Right lung (tissue), 5 donors: ENCODE results near the gene DCLK2. TPM values are rescaled to one million over a fixed set of nuclear protein-coding genes. Genes with fewer than 3 reads are reported as not detected.

Experiments
- DNase-seq, 2 donors: peaks; one replicate each; pipeline ENCODE4 v3.0.0-alpha.2; 2013
- polyA plus RNA-seq, 5 donors: library from polyadenylated mRNA; unstranded; fragments of 120-200 nt; gene quantifications; one replicate each; pipeline versions ENCODE4 v1.2.1 to v1.2.3, GENCODE V29; 2013; ENCODE audit warnings: inconsistent platforms in 1 of 5, low replicate concordance in 1 of 5; ENCODE audit not compliant: insufficient read length in 5 of 5, insufficient read depth in 1 of 5

DCLK2 gene
- polyA plus RNA-seq, 5 donors = 9.6 to 11.9 (median 11.0) TPM

DNA sequence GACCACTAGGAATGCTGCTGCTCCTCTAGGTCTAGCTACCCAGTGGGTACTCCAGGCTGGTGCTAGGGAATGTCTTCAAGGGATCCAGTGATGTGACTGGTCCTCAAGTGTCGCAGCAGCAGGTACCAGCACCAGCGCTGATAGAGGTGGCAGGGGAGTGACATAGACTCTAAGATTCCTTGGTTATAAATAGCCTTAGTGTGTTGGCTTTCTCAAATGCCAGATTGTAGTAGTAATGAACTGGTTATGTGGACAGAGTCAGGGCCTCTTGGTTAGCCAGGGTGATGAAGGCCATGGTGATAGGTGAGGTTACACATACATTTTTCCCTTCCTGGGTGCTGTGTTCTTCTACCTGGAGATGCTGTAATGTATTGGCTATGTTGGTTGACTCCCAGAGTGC lies 38.3 kb downstream of the DCLK2 start:
- no peak for DNase-seq

DNA sequence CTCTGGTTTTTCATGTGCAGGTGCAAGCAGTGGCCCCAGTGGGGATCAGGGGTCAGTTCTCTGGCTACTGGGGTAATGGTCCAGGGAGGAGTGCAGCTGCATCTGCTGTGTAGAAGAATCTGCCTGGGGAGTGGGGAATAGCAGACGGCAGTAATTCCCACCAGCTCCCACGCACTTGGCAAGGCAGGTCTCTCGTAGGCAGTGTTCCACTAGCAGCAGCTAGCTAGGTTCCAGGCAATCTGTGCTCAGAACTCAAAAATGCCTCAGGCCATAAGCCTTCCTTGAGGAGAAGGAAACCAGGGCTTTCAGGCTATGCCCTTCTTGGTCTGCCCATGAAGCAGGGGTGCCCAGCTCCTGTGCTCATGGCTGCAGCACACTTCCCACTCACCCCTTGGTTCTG lies 38.8 kb downstream of the DCLK2 start:
- no peak for DNase-seq

DNA sequence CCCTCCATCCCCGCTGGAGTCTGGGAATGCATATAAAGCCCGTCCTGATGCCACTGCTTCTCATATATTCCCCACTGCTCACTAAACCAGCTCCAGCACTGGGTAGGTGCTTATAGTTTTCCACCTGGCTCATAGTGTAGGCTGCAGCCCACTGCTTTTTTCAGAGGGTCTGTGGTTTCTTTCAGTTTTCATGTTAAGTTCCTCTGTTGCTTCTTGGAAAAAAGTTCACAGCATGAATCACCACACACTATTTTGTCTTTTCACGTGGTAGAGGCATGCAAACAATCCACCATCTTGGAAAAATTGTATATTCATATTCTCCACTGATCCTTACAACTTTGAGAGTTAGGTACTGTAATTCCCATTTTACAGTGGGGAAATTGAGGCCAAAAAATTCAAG lies 39.4 kb downstream of the DCLK2 start:
- no peak for DNase-seq

DNA sequence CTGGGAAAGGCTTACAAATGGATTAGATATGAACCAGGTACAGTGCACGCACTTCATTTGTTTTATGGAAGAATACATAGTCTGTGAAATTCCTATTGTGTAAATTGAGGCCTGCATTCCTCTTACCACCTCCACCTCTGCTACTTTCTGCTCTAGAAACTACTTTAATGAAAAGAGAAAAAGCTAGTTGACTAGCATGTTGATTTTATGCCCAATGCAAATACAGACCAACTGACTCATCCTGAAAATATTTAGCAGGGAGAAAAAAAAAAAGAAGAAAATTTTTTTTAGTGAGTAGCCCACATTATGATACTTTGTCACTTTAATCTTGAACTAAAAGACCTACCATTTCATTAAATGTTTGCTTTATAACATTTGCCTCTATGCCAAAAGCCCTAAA lies 41.2 kb downstream of the DCLK2 start:
- no peak for DNase-seq

DNA sequence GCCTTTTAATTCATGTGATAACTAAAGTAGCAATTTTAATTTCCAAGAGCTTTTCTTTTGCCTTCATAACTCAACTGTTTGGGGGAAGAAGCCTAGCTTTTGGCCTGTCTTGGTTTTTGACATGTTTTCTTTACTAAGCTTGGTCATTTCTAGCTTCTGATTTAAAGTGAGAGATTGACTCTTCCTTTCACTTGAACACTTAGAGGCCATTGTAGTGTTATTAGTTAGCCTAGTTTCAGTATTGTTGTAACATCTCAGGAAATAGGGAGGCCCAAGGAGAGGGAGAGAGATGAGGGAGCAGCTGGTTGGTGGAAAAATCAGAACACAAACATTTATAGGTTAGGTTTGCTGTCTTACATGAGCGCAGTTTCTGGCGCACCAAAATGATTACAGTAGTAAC lies 44.8 kb downstream of the DCLK2 start:
- DNase-seq = no peak

DNA sequence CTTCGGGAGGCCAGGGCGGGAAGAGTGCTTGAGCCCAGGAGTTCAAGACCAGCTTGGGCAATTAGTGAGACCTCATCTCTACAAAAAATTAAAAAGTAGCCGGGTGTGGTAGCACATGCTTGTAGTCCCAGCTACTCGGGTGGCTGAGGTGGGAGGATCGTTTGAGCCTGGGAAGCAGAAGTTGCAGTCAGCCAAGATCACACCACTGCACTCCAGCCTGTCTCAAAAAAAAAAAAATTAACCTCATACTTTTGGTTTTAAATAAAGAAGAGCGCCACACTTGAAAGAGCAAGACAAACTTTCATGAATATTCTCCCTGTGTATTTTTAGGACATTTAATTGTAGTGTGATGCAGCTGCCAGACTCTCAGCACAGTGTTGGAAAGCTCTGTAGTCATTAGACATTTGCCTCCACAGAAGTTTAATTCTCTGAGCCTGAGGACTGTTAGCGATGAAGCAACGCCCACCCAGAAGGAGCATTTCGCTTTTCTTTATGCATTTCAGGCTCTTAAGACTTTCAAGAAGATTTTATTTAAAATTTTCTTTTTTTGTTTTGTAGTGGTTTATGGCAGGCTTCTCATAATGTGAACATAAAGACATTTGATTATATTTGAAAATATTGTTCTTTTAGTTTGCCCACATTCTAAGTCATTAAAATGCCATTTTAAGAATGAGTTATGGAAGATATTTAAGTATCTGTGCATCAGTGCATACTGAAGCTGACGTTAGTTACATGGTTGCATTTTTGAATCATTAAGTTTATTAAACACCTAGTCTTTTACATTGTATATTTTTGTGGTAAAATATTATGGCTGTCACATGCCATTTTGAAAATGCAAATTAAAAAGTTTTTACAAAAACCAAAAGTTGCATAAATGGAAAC lies 45.8 kb downstream of the DCLK2 start:
- DNase-seq = no peak

DNA sequence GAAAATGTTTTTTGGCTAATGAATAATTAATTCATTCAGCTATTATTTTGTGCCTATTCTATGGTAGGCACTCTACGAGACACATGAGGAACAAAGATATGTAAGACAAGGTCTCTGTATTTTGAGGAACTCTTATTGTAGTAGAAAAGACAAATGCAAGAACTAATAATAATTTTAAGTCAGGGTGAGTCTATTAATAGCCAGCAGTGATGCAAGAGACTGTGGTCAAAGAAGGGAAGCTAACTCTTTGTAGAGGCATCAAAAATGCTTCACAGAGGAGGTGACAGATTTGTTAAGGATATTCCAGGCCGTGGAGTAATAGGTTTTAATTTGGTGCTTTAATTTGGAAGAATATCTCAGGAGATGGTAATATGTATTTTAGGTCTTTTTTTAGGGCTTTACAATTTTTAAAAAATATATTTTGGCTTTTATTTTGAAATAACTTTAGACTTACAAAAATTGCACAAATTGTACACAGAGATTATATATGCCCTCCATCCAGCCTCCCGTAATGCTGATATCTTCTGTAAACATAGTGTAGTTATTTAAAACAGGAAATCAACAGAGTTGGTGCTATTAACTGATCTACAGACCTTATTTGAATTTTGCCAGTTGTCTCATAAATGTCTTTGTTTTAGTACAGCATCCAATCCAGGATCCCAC lies 48.1 kb downstream of the DCLK2 start:
- DNase-seq = no peak

DNA sequence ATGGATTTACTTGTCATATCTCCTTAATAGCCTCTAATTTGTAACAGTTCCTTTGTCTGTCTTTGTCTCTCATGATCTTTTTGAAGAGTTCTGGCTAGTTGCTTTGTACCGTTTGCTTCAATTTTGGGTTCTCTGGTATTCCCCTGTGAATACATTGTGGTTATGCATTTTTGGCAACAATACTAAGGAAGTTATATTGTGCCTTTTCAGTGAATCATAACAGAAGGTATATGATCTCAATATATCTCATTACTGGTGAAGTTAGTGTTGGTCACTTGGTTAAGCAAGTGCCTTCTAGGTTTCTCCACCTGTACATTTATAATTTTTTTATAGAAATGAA lies 48.6 kb downstream of the DCLK2 start:
- DNase-seq = no peak

DNA sequence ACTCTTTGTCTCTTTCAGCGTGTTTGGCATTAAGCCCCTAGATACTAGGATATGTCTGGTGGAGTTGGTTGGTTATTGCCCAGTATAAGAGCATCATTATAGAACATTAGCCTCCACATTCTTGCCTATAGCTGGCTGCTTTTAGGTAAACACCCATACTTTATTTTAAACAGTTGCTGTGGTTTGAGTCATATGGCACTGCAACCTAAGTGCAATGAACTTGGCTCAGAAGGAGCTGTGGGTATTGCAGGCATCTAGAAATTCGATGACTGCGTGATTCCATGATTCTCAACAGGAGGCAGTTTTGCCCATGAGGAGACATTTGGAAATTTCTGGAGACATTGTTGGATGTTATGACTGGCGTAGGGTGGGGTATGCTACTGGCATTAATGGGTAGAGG lies 49.5 kb downstream of the DCLK2 start:
- no peak for DNase-seq

DNA sequence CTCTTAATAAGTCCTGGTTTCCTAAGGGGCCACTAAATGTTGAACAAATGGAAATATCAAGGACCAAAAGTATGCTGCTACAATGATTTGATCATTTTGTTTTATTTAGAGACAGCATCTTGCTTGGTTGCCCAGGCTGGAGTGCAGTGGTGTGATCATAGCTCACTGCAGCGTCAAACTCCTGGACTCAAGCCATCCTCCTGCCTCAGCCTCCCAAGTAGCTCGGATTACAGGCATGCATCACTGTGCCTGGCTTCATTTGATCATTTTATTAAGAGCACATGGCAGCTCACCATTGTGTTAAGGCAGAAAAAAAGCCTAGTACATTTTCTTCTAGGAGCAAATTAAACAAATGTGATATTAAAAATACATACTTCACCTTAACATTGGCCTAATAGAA lies 52.7 kb downstream of the DCLK2 start:
- DNase-seq = no peak

DNA sequence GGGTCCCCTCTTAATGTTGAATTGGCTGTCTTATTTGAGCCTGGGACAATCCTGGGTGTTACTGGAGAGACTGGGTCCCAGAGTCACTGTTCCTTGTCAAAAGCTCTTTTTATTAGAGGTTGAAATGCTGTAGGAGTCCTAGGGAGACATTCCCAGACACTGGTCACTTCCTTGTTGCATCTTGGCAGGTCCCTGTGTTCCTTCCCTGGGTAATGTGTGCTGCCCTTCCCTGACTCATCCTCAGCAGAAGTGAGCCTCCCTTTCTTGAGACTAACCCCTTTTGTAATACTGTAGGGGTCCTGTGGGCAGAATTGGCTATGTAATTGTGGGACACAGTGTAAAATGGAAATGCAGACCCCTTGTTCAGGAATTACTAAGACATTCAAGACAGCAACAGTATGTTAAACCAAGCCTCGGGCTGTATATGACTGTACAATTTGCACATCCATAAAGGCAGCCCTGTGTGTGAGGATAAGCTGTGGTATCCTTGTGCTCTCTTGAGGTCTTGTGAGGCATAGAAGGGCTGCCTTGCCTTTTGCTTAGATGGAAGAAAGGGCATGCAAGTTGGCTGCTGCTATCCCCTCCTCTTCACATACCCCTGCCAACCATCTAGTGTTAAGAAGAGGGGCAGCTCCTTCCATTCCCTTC lies 53.5 kb downstream of the DCLK2 start:
- no peak for DNase-seq

DNA sequence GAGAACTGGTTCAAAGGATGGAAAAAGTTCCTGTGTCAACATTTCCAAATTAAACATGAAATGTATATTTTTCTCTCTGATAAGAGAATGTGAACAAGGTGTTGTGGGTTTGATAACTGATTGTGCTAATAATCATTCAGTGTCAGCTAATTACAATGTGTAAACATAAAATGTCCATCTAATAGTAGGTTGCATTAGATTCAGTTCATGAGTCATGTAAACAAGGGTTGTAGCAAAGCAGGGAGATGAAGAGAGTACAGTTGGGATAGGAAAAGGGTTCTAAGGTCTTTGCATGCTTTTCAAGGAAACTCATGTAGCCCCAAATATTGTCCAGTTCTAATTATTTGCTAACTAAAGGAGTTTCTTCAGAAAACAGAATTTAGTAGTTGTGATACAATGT lies 55.4 kb downstream of the DCLK2 start:
- DNase-seq = no peak

DNA sequence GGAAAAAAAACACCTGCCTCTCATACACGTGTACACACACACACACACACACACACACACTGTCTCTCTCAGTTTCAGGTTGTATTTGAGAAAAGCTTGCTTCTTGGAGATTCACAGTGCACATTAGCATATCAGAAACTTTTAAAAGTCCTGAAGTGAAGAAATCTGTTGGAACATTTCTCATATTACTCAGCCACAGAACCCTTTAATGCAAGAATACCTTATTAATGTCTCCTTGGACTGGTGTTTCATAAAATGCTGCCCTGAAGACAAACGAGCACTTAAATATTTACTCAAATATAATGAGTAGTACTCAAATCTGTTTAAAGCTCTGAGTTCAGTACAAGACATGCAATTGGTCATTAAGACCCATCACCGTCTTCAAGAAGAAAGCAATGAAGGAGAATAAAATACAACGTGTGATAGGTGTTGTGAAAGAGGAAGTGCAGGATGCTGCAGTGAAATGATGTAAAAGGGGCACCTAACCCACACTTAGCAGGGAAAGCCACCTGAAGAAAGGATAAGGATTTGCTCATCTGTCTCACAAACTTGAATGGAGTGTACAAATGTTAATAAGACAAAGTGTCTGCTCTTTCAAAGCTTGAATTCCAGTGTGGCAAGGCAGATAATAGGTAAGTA lies 57.0 kb downstream of the DCLK2 start:
- no peak for DNase-seq

DNA sequence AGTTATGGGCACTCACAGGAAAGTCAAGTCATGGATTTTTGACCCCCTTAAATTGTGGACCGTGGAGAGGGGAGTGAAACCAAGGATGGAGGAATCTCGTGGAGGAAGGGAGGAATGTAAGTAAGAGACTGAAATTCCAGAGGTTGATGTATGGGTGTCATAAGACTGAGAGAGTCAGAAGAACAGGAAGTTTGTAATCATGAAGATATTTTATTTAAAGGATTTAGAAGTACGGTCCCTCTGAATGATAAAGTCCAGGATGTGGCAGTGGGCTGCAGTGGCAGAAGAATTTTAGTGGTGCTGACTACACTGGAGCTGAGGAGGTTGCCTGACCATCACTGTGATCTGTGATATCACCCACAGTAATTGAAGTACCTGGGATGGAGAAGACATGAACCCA lies 57.8 kb downstream of the DCLK2 start:
- DNase-seq = no peak

DNA sequence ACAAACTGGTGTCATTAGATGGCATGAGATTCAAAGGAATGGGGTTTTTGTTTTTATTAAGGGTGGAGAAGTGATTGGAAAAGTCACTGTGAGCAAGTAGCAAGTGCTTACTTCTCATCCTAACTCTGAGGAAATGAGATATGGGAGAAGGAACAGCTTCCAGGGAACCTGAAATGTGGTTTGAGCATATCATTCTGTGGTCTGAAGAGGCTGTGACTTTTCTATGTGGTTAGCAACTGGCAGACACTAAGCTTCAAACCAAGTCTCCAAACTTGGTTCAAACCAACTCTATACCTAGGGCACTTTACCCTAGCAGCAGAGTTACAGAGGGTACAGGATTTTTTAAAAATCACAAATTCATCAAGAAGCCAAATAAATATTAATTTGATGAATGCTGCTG lies 58.2 kb downstream of the DCLK2 start:
- DNase-seq = no peak

DNA sequence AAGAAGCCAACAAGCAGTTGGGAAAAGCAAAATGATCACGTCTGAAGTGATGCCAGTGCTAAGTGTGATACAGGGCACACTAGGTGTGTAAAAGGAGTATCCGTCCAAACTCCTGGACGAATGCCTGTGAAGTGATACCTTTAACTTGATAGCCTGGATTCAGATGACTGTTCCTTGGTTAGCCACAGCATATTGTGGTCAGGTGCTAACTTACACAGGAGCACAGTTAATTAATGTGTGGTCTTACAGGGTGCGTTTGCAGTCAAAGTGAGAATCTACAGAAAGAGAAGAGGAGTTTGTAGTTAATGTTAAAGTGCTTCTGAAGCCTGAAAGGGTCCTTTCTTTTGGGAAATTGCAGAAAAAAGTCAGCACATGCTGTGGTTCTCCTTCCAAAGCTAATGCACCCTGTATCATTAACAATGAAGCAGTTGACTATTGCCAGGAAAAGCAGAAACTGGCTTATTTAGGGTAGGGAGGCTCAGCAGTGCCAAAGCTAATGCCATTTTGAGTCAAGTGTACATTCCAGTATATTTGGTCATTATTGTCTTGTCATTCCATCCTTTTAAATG lies 61.1 kb downstream of the DCLK2 start:
- DNase-seq = no peak

DNA sequence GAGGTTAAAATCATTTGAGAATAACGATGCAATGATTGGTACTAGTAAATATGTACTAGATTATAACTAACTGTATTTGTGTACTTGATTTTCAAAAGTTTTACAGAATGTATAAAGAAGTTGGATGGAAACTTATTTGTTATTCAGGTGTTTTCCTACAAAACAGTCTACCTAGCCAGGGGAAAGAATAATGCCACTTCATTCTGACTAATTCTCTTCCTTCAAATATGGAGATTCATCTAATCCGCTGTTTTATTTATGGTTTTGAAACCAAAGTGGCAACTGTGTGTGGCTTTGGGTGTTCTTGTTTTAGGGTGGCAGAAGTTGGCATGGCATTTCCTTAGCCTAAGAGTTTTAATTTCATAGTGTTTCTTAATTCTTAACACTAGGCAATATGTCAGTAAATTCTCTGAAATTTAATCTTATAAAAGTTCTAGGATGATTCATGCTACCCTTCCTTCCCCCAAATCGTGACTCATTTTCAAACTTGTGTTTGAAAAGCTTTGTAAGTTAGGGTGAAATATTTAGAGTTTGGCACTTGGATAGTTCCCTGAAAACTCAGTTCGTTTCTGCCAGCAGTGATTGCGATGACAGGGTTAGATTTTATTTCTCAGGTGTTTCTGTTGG lies 62.6 kb downstream of the DCLK2 start:
- no peak for DNase-seq

DNA sequence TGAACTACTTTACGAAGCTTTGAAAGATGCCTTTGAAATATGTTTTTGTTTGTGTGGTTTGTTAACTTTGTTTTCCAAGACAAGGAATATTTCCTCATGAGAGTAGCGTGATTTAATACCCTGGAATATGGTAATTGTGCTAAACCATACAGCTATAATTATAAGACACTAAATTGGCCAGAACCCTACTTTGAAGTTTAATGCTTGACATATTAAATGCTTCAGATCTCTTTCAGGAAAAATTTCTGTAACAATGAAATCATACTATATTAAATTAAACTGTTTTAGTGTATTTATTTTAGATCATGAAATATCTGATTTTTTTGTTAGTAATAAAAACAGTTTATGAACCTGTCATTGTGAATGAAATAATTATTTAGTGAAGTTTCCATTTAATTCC lies 63.5 kb downstream of the DCLK2 start:
- DNase-seq = no peak

DNA sequence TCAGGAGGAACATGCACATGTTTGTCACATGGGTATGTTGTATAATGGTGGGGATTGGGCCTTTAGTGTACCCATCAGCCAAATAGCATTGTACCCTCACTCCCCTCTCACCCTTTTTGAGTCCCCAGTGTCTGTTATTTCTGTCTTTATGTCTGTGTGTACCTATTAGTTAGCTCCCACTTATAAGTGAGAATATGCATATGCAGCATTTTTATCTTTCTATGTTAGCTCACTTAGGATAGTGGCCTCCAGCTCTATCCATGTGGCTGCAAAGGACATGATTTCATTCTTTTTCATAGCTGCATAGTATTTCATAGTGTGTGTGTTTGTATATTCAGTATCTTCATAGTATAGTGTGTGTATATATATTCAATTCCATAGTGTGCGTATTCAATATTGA lies 64.6 kb downstream of the DCLK2 start:
- no peak for DNase-seq

DNA sequence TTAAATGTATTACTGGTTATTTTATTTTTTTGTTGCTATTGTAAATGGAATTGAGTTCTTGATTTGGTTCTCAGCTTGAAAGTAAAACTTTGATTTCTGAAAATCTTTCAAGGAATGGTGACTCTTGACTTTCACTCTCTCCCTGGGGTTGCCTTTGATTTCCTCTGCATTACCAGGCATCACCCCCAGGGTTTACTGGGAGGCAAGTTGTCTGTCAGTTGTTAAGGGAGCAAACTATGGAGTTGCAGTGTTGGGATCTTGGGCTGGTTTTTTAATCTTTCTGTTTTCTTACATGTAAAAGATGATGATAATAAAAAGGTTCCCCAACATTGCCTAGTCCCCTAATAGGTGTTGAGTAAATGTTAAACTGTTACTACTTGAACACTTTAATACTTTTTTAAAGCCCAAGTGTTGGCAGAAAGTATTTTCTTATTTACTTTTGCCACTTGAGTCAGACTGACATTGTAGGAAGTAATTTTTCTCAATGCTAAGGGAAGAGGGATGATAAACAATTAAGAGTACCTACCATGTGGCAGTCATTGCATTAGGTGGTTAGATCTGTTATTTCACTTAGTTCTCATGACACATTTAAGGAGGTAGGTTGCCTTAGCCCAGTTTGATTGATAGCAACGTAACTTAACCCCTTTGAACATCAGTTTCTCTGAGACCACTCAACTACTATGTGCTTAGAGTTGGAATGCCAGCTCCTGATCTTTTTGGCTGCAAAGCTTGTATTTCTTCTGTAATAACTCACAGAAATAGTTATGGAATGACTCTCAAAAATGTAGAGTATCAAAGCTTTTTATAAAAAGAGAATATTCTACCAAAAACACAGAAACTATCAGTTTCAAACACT lies 67.1 kb downstream of the DCLK2 start:
- no peak for DNase-seq

DNA sequence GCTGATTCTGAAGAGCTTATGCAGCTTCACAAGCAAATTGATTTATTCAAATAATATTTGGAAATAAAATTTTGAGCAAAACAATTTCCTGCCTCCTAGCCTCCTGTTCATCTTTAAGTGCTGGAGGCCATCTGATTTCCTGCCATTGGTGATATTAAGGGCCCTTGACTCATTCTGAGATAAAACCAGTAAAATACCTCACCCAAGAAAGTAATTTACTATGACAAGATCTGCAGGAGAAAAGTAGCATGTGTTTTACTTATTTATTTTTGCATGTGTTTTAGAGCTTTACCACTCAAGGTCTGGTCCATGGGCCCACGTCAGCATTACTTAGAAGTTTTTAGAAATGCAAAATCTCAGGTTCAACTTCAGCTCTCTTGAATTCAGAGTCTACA lies 67.7 kb downstream of the DCLK2 start:
- no peak for DNase-seq
